SK-N-SH (cell line): ENCODE results near the gene LRRFIP2. TPM values are rescaled to one million over a fixed set of nuclear protein-coding genes. Genes with fewer than 3 reads are reported as not detected.
A peak's percentile ranks its signal among the peaks of the same experiment; 100 is the strongest.

Source experiments
- CTCF ChIA-PET: fragments of 300-600, 350-600 bp; formaldehyde crosslinking; extraction: SDS; loops from one replicate; lab custom pipeline; 2021; lab: Yijun Ruan, JAX
- POLR2A ChIA-PET: fragments of 350-600 bp; sonication (Branson Sonifier 250); formaldehyde crosslinking; extraction: SDS; loops from one replicate; lab custom pipeline; 2020; ENCODE audit warnings: antibody characterized with exemption, inconsistent platforms; lab: Yijun Ruan, JAX
- DNase-seq: peaks from one replicate; pipeline ENCODE4 v3.0.0; 2012
- H2AFZ ChIP-seq: fragments of 200-600 bp; sonication (generic); 2 replicates; pipeline ENCODE4 v1.8.1; 2016; ENCODE audit warnings: antibody characterized with exemption, mild to moderate bottlenecking, low read depth
- H3F3A ChIP-seq: fragments of 200-600 bp; sonication (generic); replicated peaks from 2 replicates; pipeline ENCODE3; 2016; ENCODE audit warnings: antibody characterized with exemption, mild to moderate bottlenecking; ENCODE audit not compliant: insufficient read depth
- H3K27ac ChIP-seq, 2 experiments: fragments of 200-500 bp in 1 of 2; fragments of 200-600 bp in 1 of 2; sonication (Bioruptor generic) in 1 of 2; sonication (generic), shearing (Covaris generic) in 1 of 2; 2 replicates each; pipeline versions ENCODE4 v1.5.1 to v1.6.1; 2014 to 2016; ENCODE audit warnings: low read depth in 2 of 2, inconsistent platforms in 1 of 2, low read length in 1 of 2, mild to moderate bottlenecking in 1 of 2, mixed read lengths in 1 of 2
- H3K27me3 ChIP-seq: fragments of 200-600 bp; sonication (generic), shearing (Covaris generic); 2 replicates; pipeline ENCODE4 v1.6.1; 2016; ENCODE audit warnings: mixed run types; ENCODE audit not compliant: insufficient read depth
- H3K36me3 ChIP-seq, 2 experiments: fragments of 200-500 bp in 1 of 2; fragments of 200-600 bp in 1 of 2; sonication (Bioruptor generic) in 1 of 2; sonication (generic) in 1 of 2; replicated peaks in 1 of 2; 2 replicates each; pipeline versions ENCODE3 to v1.5.1; 2014 to 2016; ENCODE audit warnings: low read length in 1 of 2, mild to moderate bottlenecking in 1 of 2; ENCODE audit not compliant: insufficient read depth in 2 of 2, control insufficient read depth in 1 of 2
- H3K4me1 ChIP-seq, 2 experiments: fragments of 200-500 bp in 1 of 2; fragments of 200-600 bp in 1 of 2; sonication (Bioruptor generic) in 1 of 2; sonication (generic), shearing (Covaris generic) in 1 of 2; 2 replicates each; pipeline versions ENCODE4 v1.5.1 to v1.6.1; 2014 to 2016; ENCODE audit warnings: low read depth in 1 of 2, low read length in 1 of 2, mixed run types in 1 of 2; ENCODE audit not compliant: insufficient read depth in 2 of 2, control insufficient read depth in 1 of 2
- H3K4me2 ChIP-seq: fragments of 200-600 bp; sonication (generic), shearing (Covaris generic); 2 replicates; pipeline ENCODE4 v1.6.1; 2017; ENCODE audit warnings: mixed run types
- H3K4me3 ChIP-seq, 2 experiments: fragments of 200-500 bp in 1 of 2; fragments of 200-600 bp in 1 of 2; sonication (Bioruptor generic) in 1 of 2; sonication (generic), shearing (Covaris generic) in 1 of 2; 2 replicates each; pipeline versions ENCODE4 v1.5.1 to v1.8.1; 2014 to 2016; ENCODE audit warnings: low read depth in 2 of 2, inconsistent platforms in 1 of 2, low read length in 1 of 2, mild to moderate bottlenecking in 1 of 2, mixed read lengths in 1 of 2, moderate library complexity in 1 of 2
- H3K79me2 ChIP-seq: fragments of 200-600 bp; sonication (generic); 2 replicates; pipeline ENCODE4 v1.8.1; 2017; ENCODE audit warnings: mild to moderate bottlenecking; ENCODE audit not compliant: insufficient read depth
- H3K9ac ChIP-seq: fragments of 200-600 bp; sonication (generic); 2 replicates; pipeline ENCODE4 v1.6.1; 2017; ENCODE audit warnings: mixed run types
- H3K9me2 ChIP-seq: fragments of 200-600 bp; sonication (generic); 2 replicates; pipeline ENCODE4 v1.6.1; 2017; ENCODE audit warnings: mixed run types
- H3K9me3 ChIP-seq: fragments of 200-600 bp; sonication (generic); 2 replicates; pipeline ENCODE4 v1.6.1; 2017; ENCODE audit warnings: mixed run types, mild to moderate bottlenecking, moderate library complexity
- H4K20me1 ChIP-seq: fragments of 200-600 bp; sonication (generic); 2 replicates; pipeline ENCODE4 v1.6.1; 2017; ENCODE audit warnings: mild to moderate bottlenecking, mixed run types; ENCODE audit not compliant: insufficient read depth
- CTCF ChIP-seq: fragments of 200-600 bp; sonication (generic); IDR thresholded peaks from 2 replicates; pipeline ENCODE4 v1.6.1; 2017; ENCODE audit warnings: antibody characterized with exemption, mild to moderate bottlenecking, moderate library complexity
- FOSL2 ChIP-seq: IDR thresholded peaks from 2 replicates; pipeline ENCODE4 v1.4.0; 2012; ENCODE audit warnings: low read depth, mild to moderate bottlenecking, moderate library complexity, borderline replicate concordance
- FOXJ3 ChIP-seq: sonication (generic); formaldehyde crosslinking; IDR thresholded peaks from 2 replicates; pipeline ENCODE4 v1.5.1; 2020; ENCODE audit warnings: mild to moderate bottlenecking, missing genetic modification reagents
- FOXM1 ChIP-seq: IDR thresholded peaks from 2 replicates; pipeline ENCODE4 v1.4.0; 2012; ENCODE audit warnings: low read depth, mild to moderate bottlenecking
- JUND ChIP-seq: IDR thresholded peaks from 2 replicates; pipeline ENCODE4 v1.4.0; 2012
- MEF2A ChIP-seq: IDR thresholded peaks from 2 replicates; pipeline ENCODE4 v1.4.0; 2012; ENCODE audit warnings: low read depth, borderline replicate concordance
- POLR2AphosphoS5 ChIP-seq: IDR thresholded peaks from 2 replicates; pipeline ENCODE4 v1.6.1; 2012; ENCODE audit warnings: low read depth, low read length
- RXRA ChIP-seq: IDR thresholded peaks from 2 replicates; pipeline ENCODE4 v1.4.0; 2012; ENCODE audit warnings: low read depth, mild to moderate bottlenecking, borderline replicate concordance
- TCF12 ChIP-seq: IDR thresholded peaks from 2 replicates; pipeline ENCODE4 v1.4.0; 2012
- ZBTB33 ChIP-seq: IDR thresholded peaks from 2 replicates; pipeline ENCODE4 v1.4.0; 2012; ENCODE audit warnings: low read depth, borderline replicate concordance
- WGBS: methylation state at CpG from one replicate; pipeline ENCODE4 v1.1.6; 2017; ENCODE audit warnings: low lambda C conversion rate; 5-methylcytosine and 5-hydroxymethylcytosine counted together
- polyA plus RNA-seq, 3 experiments: library from polyadenylated mRNA; depleted of rRNA; stranded (reverse); fragments of >200 nt; gene quantifications; 2 replicates each; pipeline ENCODE4 v1.2.3, GENCODE V29; 2012
- TF ChIP-seq, protein P1 (sequence below): fragments of 150-350 bp; IDR thresholded peaks from 2 replicates; pipeline ENCODE4 v1.6.1; 2017; ENCODE audit warnings: antibody characterized with exemption, low read length, low read depth, borderline replicate concordance

The LRRFIP2 gene
- polyA plus RNA-seq, 1 of the 3 experiments (the other 2 are of a cell fraction): 27.2 TPM

DNA sequence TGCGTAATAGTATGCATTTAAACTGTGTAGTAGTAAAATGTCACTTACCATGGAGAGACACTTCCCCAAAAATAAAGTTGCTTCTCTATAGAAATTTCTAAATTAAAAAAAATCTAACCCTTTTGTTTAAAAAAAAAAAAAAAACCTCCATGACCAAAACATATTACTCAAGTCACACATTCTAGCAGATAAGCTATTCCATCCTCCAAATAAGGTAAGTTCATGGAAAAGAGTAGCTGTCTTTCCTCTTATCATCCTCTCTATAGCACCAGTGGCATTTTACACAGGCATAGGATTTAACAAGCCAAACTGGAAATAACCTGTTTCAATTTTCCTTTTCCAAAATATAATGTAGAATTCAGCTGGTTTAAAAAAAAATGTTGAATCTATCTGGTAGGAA, 57.4 kb downstream of the LRRFIP2 start (continued):
- TF ChIP-seq CTCF (no peak), POLR2AphosphoS5 (no peak)

DNA sequence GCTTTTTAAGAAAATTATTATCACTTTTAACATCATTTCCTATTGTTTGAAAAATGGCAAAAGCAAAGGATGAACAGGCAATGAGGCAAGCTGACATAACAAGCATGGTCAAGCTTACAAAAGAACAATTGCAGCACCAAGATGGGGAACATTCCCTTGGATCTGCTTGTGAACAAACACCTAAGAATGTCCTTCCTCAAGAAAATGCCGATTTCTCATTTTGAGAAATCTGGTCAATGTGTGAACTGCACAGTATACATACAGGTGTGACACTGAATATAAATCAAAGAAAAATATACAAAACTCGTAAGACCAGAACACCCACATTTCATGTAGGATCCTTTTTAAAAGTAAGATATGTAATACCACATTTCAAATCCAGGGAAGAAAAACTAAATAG, 58.9 kb downstream of the LRRFIP2 start:
- DNase-seq: no peak
- Histone ChIP-seq H3K36me3 (peaks cover 5 to 26% of the 10 kb centered on the region in 2 experiments), H3K9me2 (no peaks in the 10 kb centered on the region), H3K27me3 (no peaks in the 10 kb centered on the region), H3K79me2 (peaks cover 30% of the 10 kb centered on the region), H2AFZ (no peak overlapping the region), H3K9ac (no peak overlapping the region), H3K4me1 (peaks cover 0 to 7% of the 10 kb centered on the region in 2 experiments; a peak in 2 of 4 replicates), H3K4me2 (no peak overlapping the region), H3K27ac (peak overlapping the region in 1 of 2 experiments; percentile 77; a peak in 2 of 4 replicates), H3F3A (peaks cover 30% of the 10 kb centered on the region), H3K4me3 (no peak overlapping the region), H4K20me1 (no peaks in the 10 kb centered on the region), H3K9me3 (no peaks in the 10 kb centered on the region)
- ChIA-PET CTCF (no interaction called here), POLR2A (interaction anchor here (0.6 kb wide), 1 partner anchor 1152 kb away, joined by 3 read pairs; no protein-coding TSS in a partner anchor)
- 74% methylated on average over 2 of the region's 2 CpGs for WGBS
- TF ChIP-seq ZBTB33: no peak
- TF ChIP-seq, protein P1, sequence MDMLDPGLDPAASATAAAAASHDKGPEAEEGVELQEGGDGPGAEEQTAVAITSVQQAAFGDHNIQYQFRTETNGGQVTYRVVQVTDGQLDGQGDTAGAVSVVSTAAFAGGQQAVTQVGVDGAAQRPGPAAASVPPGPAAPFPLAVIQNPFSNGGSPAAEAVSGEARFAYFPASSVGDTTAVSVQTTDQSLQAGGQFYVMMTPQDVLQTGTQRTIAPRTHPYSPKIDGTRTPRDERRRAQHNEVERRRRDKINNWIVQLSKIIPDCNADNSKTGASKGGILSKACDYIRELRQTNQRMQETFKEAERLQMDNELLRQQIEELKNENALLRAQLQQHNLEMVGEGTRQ: no peak

DNA sequence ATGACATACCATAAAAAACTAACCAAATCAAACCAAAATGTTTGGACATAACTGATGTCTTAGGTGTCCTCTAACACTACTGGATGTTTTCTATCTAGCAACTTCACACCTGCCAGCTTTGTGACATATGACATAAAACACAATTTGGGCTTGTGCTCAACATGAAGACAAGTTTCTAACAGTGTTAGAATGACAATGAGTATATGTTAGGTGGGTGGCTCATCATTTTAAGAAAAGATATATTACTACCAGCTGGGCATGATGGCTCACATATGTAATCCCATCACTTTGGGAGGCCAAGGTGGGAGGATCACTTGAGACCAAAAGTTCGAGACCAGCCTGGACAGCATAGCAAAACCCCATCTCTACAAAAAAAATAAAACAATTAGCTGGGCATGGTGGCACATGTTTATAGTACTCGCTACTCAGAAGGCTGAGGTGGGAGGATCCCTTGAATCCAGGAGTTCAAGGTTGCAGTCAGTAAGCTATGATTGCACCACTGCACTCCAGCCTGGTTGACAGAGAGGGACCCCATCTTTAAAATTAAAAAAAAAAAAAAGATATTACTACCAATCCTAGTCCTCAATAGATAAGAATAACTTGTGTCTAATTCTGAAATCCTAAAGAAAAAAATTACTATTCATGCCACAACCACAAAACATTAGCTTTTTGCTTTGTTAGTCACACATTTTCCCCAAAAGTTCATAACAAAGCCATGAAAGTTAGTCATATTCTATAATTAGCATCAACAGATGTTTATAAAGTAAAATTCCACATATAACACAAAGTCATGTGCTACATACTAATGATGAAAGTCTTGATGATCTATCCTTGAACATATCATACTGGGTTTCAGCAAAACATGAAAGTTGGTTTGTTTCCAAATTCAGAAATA, 59.9 kb downstream of the LRRFIP2 start:
- Histone ChIP-seq H3K4me1 (peaks cover 0 to 7% of the 10 kb centered on the region in 2 experiments; a peak in 2 of 4 replicates), H3F3A (peaks cover 30% of the 10 kb centered on the region), H3K4me3 (no peak overlapping the region), H3K79me2 (peaks cover 33% of the 10 kb centered on the region), H4K20me1 (no peaks in the 10 kb centered on the region), H3K9me3 (no peaks in the 10 kb centered on the region), H3K4me2 (peak overlapping the region; percentile 16; the same call in 1 of the 2 replicates), H3K36me3 (peaks cover 5 to 21% of the 10 kb centered on the region in 2 experiments), H3K27ac (peak overlapping the region in 1 of 2 experiments; percentile 77; a peak in 2 of 4 replicates), H3K27me3 (no peaks in the 10 kb centered on the region), H3K9ac (no peak overlapping the region), H3K9me2 (no peaks in the 10 kb centered on the region), H2AFZ (no peak overlapping the region)
- POLR2A ChIA-PET: no interaction called here
- peak; percentile 72 for TF ChIP-seq TCF12
- TF ChIP-seq FOXM1: no peak
- no peak for TF ChIP-seq FOXJ3 (CRISPR knock-in tag)
- TF ChIP-seq MEF2A: peak; percentile 90
- TF ChIP-seq JUND: peak; percentile 54
- TF ChIP-seq RXRA: 0 out of 2 replicates have a peak, but pooled peaks have one; percentile 16
- TF ChIP-seq FOSL2: peak; percentile 67
- WGBS: 92% methylated on average over 2 of the region's 2 CpGs
- DNase-seq: no peak
- CTCF ChIA-PET: no interaction called here
